HEK293T (cell line): ENCODE data around the gene RPL13A.

Experiments used
- BHLHE40 ChIP-seq: fragments of 450-650 bp; IDR thresholded peaks from 2 replicates; pipeline ENCODE4 v1.6.1; 2016; ENCODE audit warnings: mild to moderate bottlenecking, moderate library complexity, borderline replicate concordance
- ELF4 ChIP-seq: fragments of 450-650 bp; IDR thresholded peaks from 2 replicates; pipeline ENCODE4 v1.6.1; 2017; ENCODE audit warnings: antibody characterized with exemption
- FOXA1 ChIP-seq: fragments of 450-650 bp; IDR thresholded peaks from 2 replicates; pipeline ENCODE4 v1.6.1; 2016; ENCODE audit warnings: mild to moderate bottlenecking
- HDGF ChIP-seq: fragments of 450-650 bp; IDR thresholded peaks from 2 replicates; pipeline ENCODE4 v1.6.1; 2017; ENCODE audit warnings: antibody characterized with exemption, borderline replicate concordance
- L3MBTL2 ChIP-seq: fragments of 450-650 bp; conservative IDR thresholded peaks from 2 replicates; pipeline ENCODE4 v1.6.1; 2016; ENCODE audit warnings: mild to moderate bottlenecking
- NFRKB ChIP-seq: fragments of 450-650 bp; IDR thresholded peaks from 2 replicates; pipeline ENCODE4 v1.6.1; 2016; ENCODE audit warnings: mild to moderate bottlenecking, moderate library complexity
- SUZ12 ChIP-seq: fragments of 450-650 bp; IDR thresholded peaks from 2 replicates; pipeline ENCODE4 v1.6.1; 2016; ENCODE audit warnings: mild to moderate bottlenecking
- TARDBP ChIP-seq: fragments of 450-650 bp; IDR thresholded peaks from 2 replicates; pipeline ENCODE4 v1.6.1; 2016
- ZNF384 ChIP-seq: fragments of 450-650 bp; IDR thresholded peaks from 2 replicates; pipeline ENCODE4 v1.6.1; 2016

DNA sequence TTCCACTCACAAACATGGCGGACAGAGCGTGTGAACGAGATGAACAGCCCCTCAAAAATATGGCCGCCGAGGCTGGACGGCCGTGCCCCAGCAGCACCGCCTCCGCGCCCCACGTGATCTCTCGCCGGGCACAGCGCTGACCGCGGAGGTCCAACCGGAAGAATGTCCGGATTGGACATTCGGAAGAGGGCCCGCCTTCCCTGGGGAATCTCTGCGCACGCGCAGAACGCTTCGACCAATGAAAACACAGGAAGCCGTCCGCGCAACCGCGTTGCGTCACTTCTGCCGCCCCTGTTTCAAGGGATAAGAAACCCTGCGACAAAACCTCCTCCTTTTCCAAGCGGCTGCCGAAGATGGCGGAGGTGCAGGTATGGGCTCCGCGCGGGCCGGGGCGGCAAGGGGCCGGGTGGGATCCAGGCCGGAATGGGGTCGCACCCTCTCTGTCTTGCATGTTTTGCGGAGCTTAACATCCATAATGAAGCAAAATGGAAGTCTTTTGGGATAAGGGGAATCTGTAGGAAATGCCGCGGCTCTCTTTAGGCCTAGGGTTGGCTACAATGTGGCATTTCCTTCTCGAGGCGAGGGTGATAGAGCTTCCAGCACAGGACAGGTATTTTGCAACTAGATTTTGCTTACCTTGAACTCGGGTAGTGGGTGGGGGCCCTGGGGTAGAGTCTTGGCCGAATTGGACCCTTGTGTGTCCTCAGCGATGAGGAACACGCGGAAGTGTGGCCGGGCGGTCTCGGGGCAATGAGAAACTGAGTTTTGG, at the start of gene RPL13A:
- TF ChIP-seq ELF4 (peak; percentile 94), NFRKB (peak; percentile 80), FOXA1 (no peak), SUZ12 (no peak), BHLHE40 (no peak), L3MBTL2 (no peak; the same call in 1 of the 2 replicates), TARDBP (no peak; the same call in 1 of the 2 replicates), ZNF384 (no peak), HDGF (no peak)
